ENCODE measurements around the gene AGAP1. TPM values are rescaled to one million over a fixed set of nuclear protein-coding genes. Genes with fewer than 3 reads are reported as not detected.

The AGAP1 gene
- total RNA-seq, 1 donor from 2014 or later = 33.4 TPM

DNA sequence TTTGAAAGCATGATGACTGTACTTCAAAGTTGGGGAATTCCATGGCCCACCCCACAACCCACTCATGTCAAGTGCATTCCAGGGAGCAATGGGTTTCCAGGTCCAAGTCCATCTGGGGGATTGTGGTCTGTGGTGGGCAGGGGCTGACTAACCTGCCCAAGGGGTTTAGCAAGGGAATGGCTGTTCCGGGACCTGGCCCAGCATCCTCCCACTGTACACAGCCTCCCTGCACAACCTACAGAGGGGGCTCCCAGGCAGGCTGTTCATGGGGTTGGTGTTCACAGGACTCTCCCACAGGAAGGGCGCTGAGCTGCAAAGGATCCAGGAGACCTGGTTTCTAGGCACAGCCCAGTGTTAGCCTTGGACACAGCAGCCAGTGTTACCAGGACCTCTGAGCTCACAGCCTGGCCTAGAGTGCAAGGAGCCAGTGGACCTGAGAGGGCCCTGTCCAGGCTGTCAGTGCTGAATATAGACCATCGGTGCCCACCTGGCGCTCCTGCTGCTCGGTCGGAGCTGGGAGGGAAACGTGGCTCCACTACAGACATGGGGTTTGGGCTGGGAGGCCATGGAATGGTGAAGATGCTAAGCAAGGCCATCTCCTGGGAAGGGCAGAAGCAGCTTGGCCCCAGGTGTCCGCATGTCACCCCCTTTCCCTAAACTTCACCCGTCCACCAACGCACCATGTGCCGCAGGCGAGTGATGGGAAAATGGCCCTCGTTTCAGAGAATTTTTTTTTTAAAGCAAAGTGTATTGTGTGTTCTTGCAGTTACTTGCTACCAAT, 357.1 kb downstream of the AGAP1 start:
- Histone ChIP-seq H3K27ac (no peak overlapping the region), H3K27me3 (no peaks in the 10 kb centered on the region), H3K36me3 (no peaks in the 10 kb centered on the region), H3K9me3 (no peaks in the 10 kb centered on the region), H3K4me1 (no peaks in the 10 kb centered on the region), H3K4me3 (no peak overlapping the region)
- DNase-seq (no peak), ATAC-seq (no peak)
- intact Hi-C loops (cut with DNase I) = no loop called here
- TF ChIP-seq, protein P1, sequence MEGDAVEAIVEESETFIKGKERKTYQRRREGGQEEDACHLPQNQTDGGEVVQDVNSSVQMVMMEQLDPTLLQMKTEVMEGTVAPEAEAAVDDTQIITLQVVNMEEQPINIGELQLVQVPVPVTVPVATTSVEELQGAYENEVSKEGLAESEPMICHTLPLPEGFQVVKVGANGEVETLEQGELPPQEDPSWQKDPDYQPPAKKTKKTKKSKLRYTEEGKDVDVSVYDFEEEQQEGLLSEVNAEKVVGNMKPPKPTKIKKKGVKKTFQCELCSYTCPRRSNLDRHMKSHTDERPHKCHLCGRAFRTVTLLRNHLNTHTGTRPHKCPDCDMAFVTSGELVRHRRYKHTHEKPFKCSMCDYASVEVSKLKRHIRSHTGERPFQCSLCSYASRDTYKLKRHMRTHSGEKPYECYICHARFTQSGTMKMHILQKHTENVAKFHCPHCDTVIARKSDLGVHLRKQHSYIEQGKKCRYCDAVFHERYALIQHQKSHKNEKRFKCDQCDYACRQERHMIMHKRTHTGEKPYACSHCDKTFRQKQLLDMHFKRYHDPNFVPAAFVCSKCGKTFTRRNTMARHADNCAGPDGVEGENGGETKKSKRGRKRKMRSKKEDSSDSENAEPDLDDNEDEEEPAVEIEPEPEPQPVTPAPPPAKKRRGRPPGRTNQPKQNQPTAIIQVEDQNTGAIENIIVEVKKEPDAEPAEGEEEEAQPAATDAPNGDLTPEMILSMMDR (IDR thresholded peaks at IDR 0.05) = no peak

GRCh38 chr2:235851828-235852525, 358.1 kb downstream of the AGAP1 start:
- TF ChIP-seq, protein P1 (IDR thresholded peaks at IDR 0.05) = no peak
- DNase-seq = no peak

DNA sequence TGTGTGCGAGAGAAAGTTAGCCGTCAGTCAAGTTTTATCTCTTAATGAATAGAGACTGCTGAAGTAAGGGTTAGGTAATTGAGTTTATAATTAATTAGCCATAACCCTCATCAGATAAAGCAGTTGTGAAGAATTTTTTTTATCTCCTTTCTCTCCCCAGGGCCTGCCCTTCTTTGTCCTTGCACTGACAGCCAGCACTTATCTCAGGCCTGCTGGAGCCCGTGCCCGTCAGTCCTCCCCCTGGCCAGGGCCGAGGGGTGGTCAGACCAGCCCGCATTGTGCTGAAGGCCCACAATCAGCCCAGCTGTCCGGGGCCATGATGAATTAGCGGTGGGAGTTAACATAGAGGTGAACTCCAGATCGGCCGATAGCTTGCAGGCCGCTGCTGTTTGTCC, 358.7 kb downstream of the AGAP1 start:
- H3K36me3 ChIP-seq = no peaks in the 10 kb centered on the region
- no peaks in the 10 kb centered on the region for H3K9me3 ChIP-seq
- intact Hi-C loops (cut with DNase I) = no loop called here
- no peak for ATAC-seq
- H3K4me3 ChIP-seq = no peak overlapping the region
- DNase-seq = no peak
- H3K4me1 ChIP-seq = no peaks in the 10 kb centered on the region
- H3K27me3 ChIP-seq = no peaks in the 10 kb centered on the region
- TF ChIP-seq, protein P1 (IDR thresholded peaks at IDR 0.05) = no peak
- H3K27ac ChIP-seq = no peak overlapping the region

More at GRCh38 chr2:235851828-235852525, 358.1 kb downstream of the AGAP1 start:
- Histone ChIP-seq H3K27me3 (no peaks in the 10 kb centered on the region), H3K36me3 (no peaks in the 10 kb centered on the region), H3K9me3 (no peaks in the 10 kb centered on the region), H3K4me3 (no peak overlapping the region), H3K27ac (no peak overlapping the region), H3K4me1 (no peaks in the 10 kb centered on the region)
- no peak for ATAC-seq
- intact Hi-C loops (cut with DNase I) = no loop called here

- DNase-seq (no peak), ATAC-seq (no peak)
- Histone ChIP-seq H3K36me3 (no peaks in the 10 kb centered on the region), H3K9me3 (no peaks in the 10 kb centered on the region), H3K4me1 (no peaks in the 10 kb centered on the region), H3K27me3 (no peaks in the 10 kb centered on the region), H3K4me3 (no peak overlapping the region), H3K27ac (no peak overlapping the region)
- intact Hi-C loops (cut with DNase I) = no loop called here
- TF ChIP-seq, protein P1 (IDR thresholded peaks at IDR 0.05) = no peak
These were observed 360.4 kb downstream of the AGAP1 start for GRCh38 chr2:235854276-235854675.

DNA sequence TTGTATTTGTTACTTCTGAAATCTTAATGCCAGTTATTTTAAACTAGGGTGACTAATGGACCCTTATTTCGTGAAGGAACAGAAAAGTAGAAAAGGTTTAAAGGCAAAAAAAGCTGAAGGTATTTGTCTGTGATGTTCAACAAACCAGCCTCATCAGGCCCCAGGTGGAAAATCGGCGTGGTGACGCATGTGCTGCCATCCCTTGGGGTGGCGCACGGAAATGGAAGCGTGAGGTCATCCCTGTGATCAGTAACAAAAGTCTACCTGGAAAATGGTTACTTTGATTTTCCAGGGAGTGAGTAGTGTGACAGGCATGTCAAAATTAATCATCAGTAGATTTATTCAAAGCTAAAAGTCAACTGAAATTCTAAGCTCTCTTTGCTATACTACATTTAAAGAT, 361.2 kb downstream of the AGAP1 start:
- no peaks in the 10 kb centered on the region for H3K27me3 ChIP-seq
- no peak overlapping the region for H3K27ac ChIP-seq
- intact Hi-C loops (cut with DNase I) = no loop called here
- no peaks in the 10 kb centered on the region for H3K36me3 ChIP-seq
- TF ChIP-seq, protein P1 (IDR thresholded peaks at IDR 0.05) = no peak
- DNase-seq = no peak
- no peak overlapping the region for H3K4me3 ChIP-seq
- no peak for ATAC-seq
- no peaks in the 10 kb centered on the region for H3K4me1 ChIP-seq
- H3K9me3 ChIP-seq = no peaks in the 10 kb centered on the region
